ENCODE measurements around the gene NFE2L1. TPM values are rescaled to one million over a fixed set of nuclear protein-coding genes. Genes with fewer than 3 reads are reported as not detected.

NFE2L1 gene
- total and polyA plus RNA-seq, 9 of the 15 experiments (the other 6 are each of a cell fraction or from before 2014, with no cell fraction given), result 2.0 to 68.6 (median 39.7) TPM

- TF ChIP-seq, protein P1, sequence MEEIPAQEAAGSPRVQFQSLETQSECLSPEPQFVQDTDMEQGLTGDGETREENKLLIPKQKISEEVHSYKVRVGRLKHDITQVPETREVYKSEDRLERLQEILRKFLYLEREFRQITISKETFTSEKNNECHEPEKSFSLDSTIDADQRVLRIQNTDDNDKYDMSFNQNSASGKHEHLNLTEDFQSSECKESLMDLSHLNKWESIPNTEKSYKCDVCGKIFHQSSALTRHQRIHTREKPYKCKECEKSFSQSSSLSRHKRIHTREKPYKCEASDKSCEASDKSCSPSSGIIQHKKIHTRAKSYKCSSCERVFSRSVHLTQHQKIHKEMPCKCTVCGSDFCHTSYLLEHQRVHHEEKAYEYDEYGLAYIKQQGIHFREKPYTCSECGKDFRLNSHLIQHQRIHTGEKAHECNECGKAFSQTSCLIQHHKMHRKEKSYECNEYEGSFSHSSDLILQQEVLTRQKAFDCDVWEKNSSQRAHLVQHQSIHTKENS (CRISPR knock-in tag; IDR thresholded peaks at IDR 0.05), result no peak
- TF ChIP-seq, protein P2, sequence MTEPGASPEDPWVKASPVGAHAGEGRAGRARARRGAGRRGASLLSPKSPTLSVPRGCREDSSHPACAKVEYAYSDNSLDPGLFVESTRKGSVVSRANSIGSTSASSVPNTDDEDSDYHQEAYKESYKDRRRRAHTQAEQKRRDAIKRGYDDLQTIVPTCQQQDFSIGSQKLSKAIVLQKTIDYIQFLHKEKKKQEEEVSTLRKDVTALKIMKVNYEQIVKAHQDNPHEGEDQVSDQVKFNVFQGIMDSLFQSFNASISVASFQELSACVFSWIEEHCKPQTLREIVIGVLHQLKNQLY (CRISPR knock-in tag; conservative IDR thresholded peaks at IDR 0.05), result no peak
- TF ChIP-seq BDP1 (IDR thresholded peaks at IDR 0.05; ENCODE audit: insufficient read depth, insufficient read length), result no peak
- no peak for TF ChIP-seq SPI1 (IDR thresholded peaks at IDR 0.05; ENCODE audit: borderline replicate concordance, low read depth, low read length)
- no peak for TF ChIP-seq XRCC3 (IDR thresholded peaks at IDR 0.05)
- TF ChIP-seq ARID2 (IDR thresholded peaks at IDR 0.05), result peak; percentile 64; the same call in 1 of the 2 replicates
- TF ChIP-seq ZNF395 (CRISPR knock-in tag; IDR thresholded peaks at IDR 0.05), result no peak
- TF ChIP-seq ZNF444 (CRISPR knock-in tag; IDR thresholded peaks at IDR 0.05), result no peak
- no peak for TF ChIP-seq KLF13 (tag; IDR thresholded peaks at IDR 0.05; ENCODE audit: borderline replicate concordance, low read depth)
- TF ChIP-seq ZBTB17 (CRISPR knock-in tag; IDR thresholded peaks at IDR 0.05), result 0 out of 2 replicates have a peak, but pooled peaks have one; percentile 45
- TF ChIP-seq KLF16 (IDR thresholded peaks at IDR 0.05), result peak; percentile 95
- TF ChIP-seq MTA1 (IDR thresholded peaks at IDR 0.05; ENCODE audit: borderline replicate concordance), result no peak
- TF ChIP-seq POLR2AphosphoS5 (IDR thresholded peaks at IDR 0.05; ENCODE audit: control insufficient read depth, insufficient read depth, low read depth, low read length), result no peak
- no peak for TF ChIP-seq RBM15 (IDR thresholded peaks at IDR 0.05; ENCODE audit: insufficient read depth, low read length)
- TF ChIP-seq ZNF699 (CRISPR knock-in tag; IDR thresholded peaks at IDR 0.05; ENCODE audit: insufficient replicate concordance), result no peak
- TF ChIP-seq, protein P3, sequence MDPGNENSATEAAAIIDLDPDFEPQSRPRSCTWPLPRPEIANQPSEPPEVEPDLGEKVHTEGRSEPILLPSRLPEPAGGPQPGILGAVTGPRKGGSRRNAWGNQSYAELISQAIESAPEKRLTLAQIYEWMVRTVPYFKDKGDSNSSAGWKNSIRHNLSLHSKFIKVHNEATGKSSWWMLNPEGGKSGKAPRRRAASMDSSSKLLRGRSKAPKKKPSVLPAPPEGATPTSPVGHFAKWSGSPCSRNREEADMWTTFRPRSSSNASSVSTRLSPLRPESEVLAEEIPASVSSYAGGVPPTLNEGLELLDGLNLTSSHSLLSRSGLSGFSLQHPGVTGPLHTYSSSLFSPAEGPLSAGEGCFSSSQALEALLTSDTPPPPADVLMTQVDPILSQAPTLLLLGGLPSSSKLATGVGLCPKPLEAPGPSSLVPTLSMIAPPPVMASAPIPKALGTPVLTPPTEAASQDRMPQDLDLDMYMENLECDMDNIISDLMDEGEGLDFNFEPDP (CRISPR knock-in tag; IDR thresholded peaks at IDR 0.05), result no peak
- TF ChIP-seq LCOR (CRISPR knock-in tag; IDR thresholded peaks at IDR 0.05), result no peak; the same call in 1 of the 2 replicates
- TF ChIP-seq RBM39 (optimal IDR thresholded peaks at IDR 0.05; ENCODE audit: low read depth, low read length), result no peak
- TF ChIP-seq PYGO2 (tag; IDR thresholded peaks at IDR 0.05), result no peak
- no peak for TF ChIP-seq NFXL1 (CRISPR knock-in tag; IDR thresholded peaks at IDR 0.05)
- no peak for TF ChIP-seq ZNF143 (CRISPR knock-in tag; IDR thresholded peaks at IDR 0.05)
- no peak for TF ChIP-seq ZNF695 (CRISPR knock-in tag; IDR thresholded peaks at IDR 0.05)
- peak; percentile 11 for TF ChIP-seq NEUROD1 (IDR thresholded peaks at IDR 0.05; ENCODE audit: borderline replicate concordance, low read depth, low read length, partially characterized antibody)
- peak; percentile 58; the same call in 1 of the 2 replicates for TF ChIP-seq CC2D1A (IDR thresholded peaks at IDR 0.05)
These were observed 21.4 kb upstream of the NFE2L1 start (continued) for GRCh38 chr17:48026502-48027321.
